IPS DF 6.9 (cell line): ENCODE data around the gene CACNA1C.

Experiments
- DNase-seq: peaks from one replicate; pipeline ENCODE4 v3.0.0-alpha.2; 2013; ENCODE audit warnings: low read depth, low spot score
- H3K27ac ChIP-seq: one replicate; pipeline ENCODE4 v1.5.1; 2013; ENCODE audit warnings: low read length, control low read depth
- H3K27me3 ChIP-seq: 2 replicates; pipeline ENCODE4 v1.6.1; 2013; ENCODE audit warnings: mild to moderate bottlenecking, low read length; ENCODE audit not compliant: control insufficient read depth, insufficient read depth
- H3K36me3 ChIP-seq: 2 replicates; pipeline ENCODE4 v1.6.1; 2013; ENCODE audit warnings: low read length; ENCODE audit not compliant: control insufficient read depth, insufficient read depth
- H3K4me1 ChIP-seq: 2 replicates; pipeline ENCODE4 v1.6.1; 2013; ENCODE audit warnings: low read length; ENCODE audit not compliant: control insufficient read depth, insufficient read depth
- H3K4me3 ChIP-seq: 2 replicates; pipeline ENCODE4 v1.5.1; 2013; ENCODE audit warnings: mild to moderate bottlenecking, low read length
- H3K9me3 ChIP-seq: 2 replicates; pipeline ENCODE4 v1.6.1; 2013; ENCODE audit warnings: low read length, inconsistent platforms; ENCODE audit not compliant: control insufficient read depth, insufficient read depth
- WGBS: extraction: QIAGEN DNeasy Blood & Tissue Kit; methylation state at CpG from one replicate; pipeline ENCODE4 v1.1.7; 2013; ENCODE audit warnings: mixed read lengths, missing lambda C conversion rate; ENCODE audit not compliant: insufficient read length, insufficient coverage; 5-methylcytosine and 5-hydroxymethylcytosine counted together

The CACNA1C gene

GRCh38 chr12:2533036-2533435, 480.2 kb downstream of the CACNA1C start:
- H3K4me3 ChIP-seq = no peak overlapping the region
- no peaks in the 10 kb centered on the region for H3K27me3 ChIP-seq
- H3K4me1 ChIP-seq = 0 out of 2 replicates have a peak, but pooled peaks cover 1% of the 10 kb centered on the region
- DNase-seq = no peak
- no peaks in the 10 kb centered on the region for H3K36me3 ChIP-seq
- no peaks in the 10 kb centered on the region for H3K9me3 ChIP-seq
- H3K27ac ChIP-seq = no peak overlapping the region
- no CpG with 5 or more reads among the region's 5 CpGs for WGBS

- H3K9me3 ChIP-seq = no peaks in the 10 kb centered on the region
- 0 out of 2 replicates have a peak, but pooled peaks cover 1% of the 10 kb centered on the region for H3K4me1 ChIP-seq
- no peak overlapping the region for H3K4me3 ChIP-seq
- no peaks in the 10 kb centered on the region for H3K27me3 ChIP-seq
- H3K36me3 ChIP-seq = no peaks in the 10 kb centered on the region
- no peak for DNase-seq
- no CpG with 5 or more reads among the region's 6 CpGs for WGBS
- H3K27ac ChIP-seq = no peak overlapping the region
Observed at GRCh38 chr12:2535583-2536204, 482.9 kb downstream of the CACNA1C start.

- H3K4me1 ChIP-seq = 0 out of 2 replicates have a peak, but pooled peaks cover 1% of the 10 kb centered on the region
- WGBS = no CpG with 5 or more reads among the region's 4 CpGs
- no peaks in the 10 kb centered on the region for H3K36me3 ChIP-seq
- no peak for DNase-seq
- no peaks in the 10 kb centered on the region for H3K27me3 ChIP-seq
- no peaks in the 10 kb centered on the region for H3K9me3 ChIP-seq
- no peak overlapping the region for H3K4me3 ChIP-seq
- H3K27ac ChIP-seq = no peak overlapping the region
Observed at GRCh38 chr12:2536724-2537123, 483.9 kb downstream of the CACNA1C start.

GRCh38 chr12:2537868-2538541, 485.2 kb downstream of the CACNA1C start:
- WGBS = no CpG with 5 or more reads among the region's 5 CpGs
- no peaks in the 10 kb centered on the region for H3K27me3 ChIP-seq
- no peak overlapping the region for H3K27ac ChIP-seq
- no peaks in the 10 kb centered on the region for H3K36me3 ChIP-seq
- H3K4me1 ChIP-seq = no peaks in the 10 kb centered on the region
- DNase-seq = no peak
- no peak overlapping the region for H3K4me3 ChIP-seq
- H3K9me3 ChIP-seq = no peaks in the 10 kb centered on the region

GRCh38 chr12:2539938-2540337, 487.2 kb downstream of the CACNA1C start:
- Histone ChIP-seq H3K36me3 (no peaks in the 10 kb centered on the region), H3K9me3 (no peaks in the 10 kb centered on the region)
- no CpG with 5 or more reads among the region's 8 CpGs for WGBS

GRCh38 chr12:2540535-2540941, 487.8 kb downstream of the CACNA1C start:
- no CpG with 5 or more reads among the region's 13 CpGs for WGBS
- Histone ChIP-seq H3K4me1 (no peaks in the 10 kb centered on the region), H3K4me3 (no peak overlapping the region), H3K9me3 (no peaks in the 10 kb centered on the region), H3K27me3 (no peaks in the 10 kb centered on the region), H3K27ac (no peak overlapping the region), H3K36me3 (no peaks in the 10 kb centered on the region)
- DNase-seq = no peak

More at GRCh38 chr12:2539938-2540337, 487.2 kb downstream of the CACNA1C start:
- Histone ChIP-seq H3K4me1 (no peaks in the 10 kb centered on the region), H3K27me3 (no peaks in the 10 kb centered on the region), H3K27ac (no peak overlapping the region), H3K4me3 (no peak overlapping the region)
- no peak for DNase-seq

GRCh38 chr12:2541631-2542204, 488.9 kb downstream of the CACNA1C start:
- Histone ChIP-seq H3K27me3 (no peaks in the 10 kb centered on the region), H3K27ac (no peak overlapping the region), H3K9me3 (no peaks in the 10 kb centered on the region), H3K4me3 (no peak overlapping the region), H3K36me3 (no peaks in the 10 kb centered on the region), H3K4me1 (no peaks in the 10 kb centered on the region)
- WGBS = no CpG with 5 or more reads among the region's 13 CpGs
- no peak for DNase-seq

GRCh38 chr12:2543801-2544200, 491.0 kb downstream of the CACNA1C start:
- DNase-seq = no peak
- H3K27ac ChIP-seq = no peak overlapping the region
- no peak overlapping the region for H3K4me3 ChIP-seq
- no CpG with 5 or more reads among the region's 3 CpGs for WGBS
- no peaks in the 10 kb centered on the region for H3K27me3 ChIP-seq
- no peaks in the 10 kb centered on the region for H3K36me3 ChIP-seq
- H3K4me1 ChIP-seq = 0 out of 2 replicates have a peak, but pooled peaks cover 1% of the 10 kb centered on the region
- H3K9me3 ChIP-seq = no peaks in the 10 kb centered on the region

- no peaks in the 10 kb centered on the region for H3K27me3 ChIP-seq
- H3K27ac ChIP-seq = no peak overlapping the region
- no peaks in the 10 kb centered on the region for H3K9me3 ChIP-seq
- H3K36me3 ChIP-seq = no peaks in the 10 kb centered on the region
- H3K4me3 ChIP-seq = no peak overlapping the region
- DNase-seq = no peak
- 0 out of 2 replicates have a peak, but pooled peaks cover 1% of the 10 kb centered on the region for H3K4me1 ChIP-seq
Observed at GRCh38 chr12:2544230-2544629, 491.4 kb downstream of the CACNA1C start.

GRCh38 chr12:2547273-2548044, 494.7 kb downstream of the CACNA1C start:
- WGBS = no CpG with 5 or more reads among the region's 11 CpGs
- Histone ChIP-seq H3K9me3 (no peaks in the 10 kb centered on the region), H3K4me3 (no peak overlapping the region), H3K27ac (no peak overlapping the region), H3K36me3 (no peaks in the 10 kb centered on the region), H3K4me1 (0 out of 2 replicates have a peak, but pooled peaks cover 1% of the 10 kb centered on the region), H3K27me3 (no peaks in the 10 kb centered on the region)
- no peak for DNase-seq
